Effector memory CD8-positive, alpha-beta T cell (primary cell): ENCODE results near the gene SHB.

Source experiments
- ATAC-seq: fragments of 150-1000 bp; cut with Tn5 transposase; replicated peaks from 2 replicates; pipeline ENCODE4 v1.10.0; 2021; ENCODE audit warnings: mild to moderate bottlenecking, moderate library complexity
- DNase-seq, 3 experiments: peaks; one replicate each; pipeline ENCODE4 v3.0.0; 2021
- H3K27ac Mint-ChIP-seq, 2 donors: one replicate each; pipeline ENCODE4 v1.8.0; 2022; ENCODE audit warnings: mild to moderate bottlenecking in 2 of 2, mixed read lengths in 2 of 2, moderate library complexity in 2 of 2
- H3K27me3 Mint-ChIP-seq, 2 donors: one replicate each; pipeline ENCODE4 v1.8.0; 2022; ENCODE audit warnings: mixed read lengths in 2 of 2
- H3K36me3 Mint-ChIP-seq: one replicate; pipeline ENCODE4 v1.8.0; 2022; ENCODE audit warnings: mild to moderate bottlenecking, moderate library complexity, mixed read lengths; ENCODE audit not compliant: insufficient read depth
- H3K4me1 Mint-ChIP-seq, 2 donors: one replicate each; pipeline ENCODE4 v1.8.0; 2022; ENCODE audit warnings: low read depth in 2 of 2, mixed read lengths in 2 of 2
- H3K4me3 Mint-ChIP-seq, 2 donors: one replicate each; pipeline ENCODE4 v1.8.0; 2022; ENCODE audit warnings: mild to moderate bottlenecking in 2 of 2, mixed read lengths in 2 of 2, moderate library complexity in 2 of 2
- H3K9me3 Mint-ChIP-seq, 2 donors: one replicate each; pipeline ENCODE4 v1.8.0; 2022; ENCODE audit warnings: mixed read lengths in 2 of 2

The SHB gene

GRCh38 chr9:38065369-38066075 lies 3.5 kb downstream of the SHB start:
- peaks cover 20 to 32% of the 10 kb centered on the region in 2 donors for H3K27me3 Mint-ChIP-seq
- DNase-seq (no peak), ATAC-seq (no peak)
- no peaks in the 10 kb centered on the region for H3K9me3 Mint-ChIP-seq
- no peak overlapping the region for H3K4me3 Mint-ChIP-seq
- H3K36me3 Mint-ChIP-seq, result peaks cover 4% of the 10 kb centered on the region
- no peak overlapping the region for H3K27ac Mint-ChIP-seq
- H3K4me1 Mint-ChIP-seq, result peaks cover 11 to 19% of the 10 kb centered on the region in 2 donors

GRCh38 chr9:38064842-38065368 lies 4.1 kb downstream of the SHB start:
- no peak for ATAC-seq
- Mint-ChIP-seq H3K4me3 (no peak overlapping the region), H3K36me3 (peaks cover 4% of the 10 kb centered on the region), H3K27ac (no peak overlapping the region), H3K27me3 (peaks cover 20 to 32% of the 10 kb centered on the region in 2 donors), H3K9me3 (no peaks in the 10 kb centered on the region), H3K4me1 (peaks cover 10 to 16% of the 10 kb centered on the region in 2 donors)
- DNase-seq, result no peak

- Mint-ChIP-seq H3K4me1 (peaks cover 8 to 13% of the 10 kb centered on the region in 2 donors), H3K27ac (no peak overlapping the region), H3K27me3 (peaks cover 20 to 32% of the 10 kb centered on the region in 2 donors), H3K36me3 (peaks cover 4% of the 10 kb centered on the region), H3K9me3 (no peaks in the 10 kb centered on the region), H3K4me3 (no peak overlapping the region)
- DNase-seq (no peak), ATAC-seq (no peak)
These were observed 5.7 kb downstream of the SHB start for GRCh38 chr9:38063363-38063707.

- Mint-ChIP-seq H3K4me1 (peaks cover 8 to 13% of the 10 kb centered on the region in 2 donors), H3K27me3 (peaks cover 19 to 31% of the 10 kb centered on the region in 2 donors), H3K27ac (no peak overlapping the region), H3K4me3 (no peak overlapping the region), H3K36me3 (peaks cover 4% of the 10 kb centered on the region), H3K9me3 (no peaks in the 10 kb centered on the region)
- DNase-seq, result no peak
- ATAC-seq, result no peak
These were observed 6.3 kb downstream of the SHB start for GRCh38 chr9:38062498-38063362.

GRCh38 chr9:38062106-38062497 lies 6.9 kb downstream of the SHB start:
- no peaks in the 10 kb centered on the region for H3K36me3 Mint-ChIP-seq
- H3K9me3 Mint-ChIP-seq, result no peaks in the 10 kb centered on the region
- ATAC-seq (no peak), DNase-seq (no peak)
- no peak overlapping the region for H3K27ac Mint-ChIP-seq
- peaks cover 13 to 25% of the 10 kb centered on the region in 2 donors for H3K27me3 Mint-ChIP-seq
- H3K4me3 Mint-ChIP-seq, result no peak overlapping the region
- H3K4me1 Mint-ChIP-seq, result peaks cover 5 to 9% of the 10 kb centered on the region in 2 donors

GRCh38 chr9:38061326-38061977 lies 7.6 kb downstream of the SHB start:
- H3K27me3 Mint-ChIP-seq, result peaks cover 7 to 20% of the 10 kb centered on the region in 2 donors
- no peak for ATAC-seq
- H3K27ac Mint-ChIP-seq, result no peak overlapping the region
- H3K4me1 Mint-ChIP-seq, result peaks cover 4 to 5% of the 10 kb centered on the region in 2 donors
- H3K4me3 Mint-ChIP-seq, result no peak overlapping the region
- DNase-seq, result no peak
- no peaks in the 10 kb centered on the region for H3K36me3 Mint-ChIP-seq
- H3K9me3 Mint-ChIP-seq, result no peaks in the 10 kb centered on the region

- Mint-ChIP-seq H3K4me1 (peaks cover 2 to 4% of the 10 kb centered on the region in 2 donors), H3K9me3 (no peaks in the 10 kb centered on the region), H3K27ac (no peak overlapping the region), H3K27me3 (peaks cover 2 to 18% of the 10 kb centered on the region in 2 donors), H3K4me3 (no peak overlapping the region), H3K36me3 (no peaks in the 10 kb centered on the region)
- ATAC-seq (no peak), DNase-seq (no peak)
These were observed 8.3 kb downstream of the SHB start for GRCh38 chr9:38060681-38061080.

GRCh38 chr9:38059233-38059936 lies 9.6 kb downstream of the SHB start:
- Mint-ChIP-seq H3K4me3 (no peak overlapping the region), H3K36me3 (no peaks in the 10 kb centered on the region), H3K9me3 (no peaks in the 10 kb centered on the region), H3K27ac (no peak overlapping the region), H3K27me3 (peaks cover 0 to 14% of the 10 kb centered on the region in 2 donors), H3K4me1 (peaks cover under 1 to 4% of the 10 kb centered on the region in 2 donors)
- ATAC-seq, result no peak
- no peak for DNase-seq

- no peaks in the 10 kb centered on the region for H3K9me3 Mint-ChIP-seq
- no peak for ATAC-seq
- H3K27ac Mint-ChIP-seq, result peak overlapping the region in 1 of 2 donors; percentile 23
These were observed 10.4 kb downstream of the SHB start for GRCh38 chr9:38058452-38059232.

GRCh38 chr9:38057416-38058195 lies 11.4 kb downstream of the SHB start:
- peaks cover 0 to 2% of the 10 kb centered on the region in 2 donors for H3K4me1 Mint-ChIP-seq
- peaks cover 0 to 18% of the 10 kb centered on the region in 2 donors for H3K27me3 Mint-ChIP-seq
- ATAC-seq, result no peak
- H3K27ac Mint-ChIP-seq, result no peak overlapping the region
- no peaks in the 10 kb centered on the region for H3K36me3 Mint-ChIP-seq
- no peak overlapping the region for H3K4me3 Mint-ChIP-seq
- H3K9me3 Mint-ChIP-seq, result no peaks in the 10 kb centered on the region
- DNase-seq, result no peak

More at GRCh38 chr9:38058452-38059232, 10.4 kb downstream of the SHB start:
- H3K27me3 Mint-ChIP-seq, result peaks cover 0 to 18% of the 10 kb centered on the region in 2 donors
- no peak for DNase-seq
- no peaks in the 10 kb centered on the region for H3K36me3 Mint-ChIP-seq
- H3K4me3 Mint-ChIP-seq, result no peak overlapping the region
- peaks cover 0 to 2% of the 10 kb centered on the region in 2 donors for H3K4me1 Mint-ChIP-seq

- no peaks in the 10 kb centered on the region for H3K36me3 Mint-ChIP-seq
- no peak overlapping the region for H3K4me3 Mint-ChIP-seq
- no peaks in the 10 kb centered on the region for H3K9me3 Mint-ChIP-seq
- peaks cover 0 to 2% of the 10 kb centered on the region in 2 donors for H3K4me1 Mint-ChIP-seq
- DNase-seq (no peak), ATAC-seq (no peak)
- no peak overlapping the region for H3K27ac Mint-ChIP-seq
- peaks cover 0 to 18% of the 10 kb centered on the region in 2 donors for H3K27me3 Mint-ChIP-seq
These were observed 14.4 kb downstream of the SHB start for GRCh38 chr9:38054653-38055052.
